Bronchial smooth muscle cell (primary cell): ENCODE results near the gene ACAN. TPM values are rescaled to one million over a fixed set of nuclear protein-coding genes. Genes with fewer than 3 reads are reported as not detected.

ENCODE experiments used
- total RNA-seq: library from RNA; depleted of rRNA; stranded (reverse); fragments of >200 nt; gene quantifications from 2 replicates; pipeline ENCODE4 v1.2.1, GENCODE V29; 2014

ACAN gene
- under 0.01 and 0.09 TPM in 2 replicates for total RNA-seq

DNA sequence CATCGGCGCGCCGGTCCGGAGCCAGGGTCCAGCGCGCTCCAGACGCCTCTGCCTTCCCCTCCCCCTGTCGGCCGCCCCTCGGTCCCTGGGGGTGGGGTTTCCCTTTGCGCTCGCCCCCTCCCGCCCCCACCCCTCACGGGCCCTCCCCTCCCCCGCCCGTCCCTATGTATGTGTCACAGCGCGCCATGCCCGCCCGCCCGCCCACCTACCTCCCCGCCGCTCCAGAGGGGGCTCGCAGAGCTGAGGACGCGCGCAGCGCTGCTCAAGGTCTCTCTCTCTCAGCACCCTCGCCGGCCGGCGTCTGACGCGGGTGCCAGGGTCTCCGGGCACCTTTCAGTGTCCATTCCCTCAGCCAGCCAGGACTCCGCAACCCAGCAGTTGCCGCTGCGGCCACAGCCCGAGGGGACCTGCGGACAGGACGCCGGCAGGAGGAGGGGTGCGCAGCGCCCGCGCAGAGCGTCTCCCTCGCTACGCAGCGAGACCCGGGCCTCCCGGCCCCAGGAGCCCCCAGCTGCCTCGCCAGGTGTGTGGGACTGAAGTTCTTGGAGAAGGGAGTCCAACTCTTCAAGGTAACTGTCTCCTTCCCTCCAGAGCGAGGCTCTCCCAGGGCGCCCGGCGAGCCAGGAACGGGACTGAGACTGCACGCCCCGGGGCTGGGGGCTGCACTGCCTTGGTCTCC lies at the start of gene ACAN:
ACAN (plus strand) TSS at position 196 of the 679 bp plus-strand sequence. CDS start 32,771 bp downstream, outside the sequence.

DNA sequence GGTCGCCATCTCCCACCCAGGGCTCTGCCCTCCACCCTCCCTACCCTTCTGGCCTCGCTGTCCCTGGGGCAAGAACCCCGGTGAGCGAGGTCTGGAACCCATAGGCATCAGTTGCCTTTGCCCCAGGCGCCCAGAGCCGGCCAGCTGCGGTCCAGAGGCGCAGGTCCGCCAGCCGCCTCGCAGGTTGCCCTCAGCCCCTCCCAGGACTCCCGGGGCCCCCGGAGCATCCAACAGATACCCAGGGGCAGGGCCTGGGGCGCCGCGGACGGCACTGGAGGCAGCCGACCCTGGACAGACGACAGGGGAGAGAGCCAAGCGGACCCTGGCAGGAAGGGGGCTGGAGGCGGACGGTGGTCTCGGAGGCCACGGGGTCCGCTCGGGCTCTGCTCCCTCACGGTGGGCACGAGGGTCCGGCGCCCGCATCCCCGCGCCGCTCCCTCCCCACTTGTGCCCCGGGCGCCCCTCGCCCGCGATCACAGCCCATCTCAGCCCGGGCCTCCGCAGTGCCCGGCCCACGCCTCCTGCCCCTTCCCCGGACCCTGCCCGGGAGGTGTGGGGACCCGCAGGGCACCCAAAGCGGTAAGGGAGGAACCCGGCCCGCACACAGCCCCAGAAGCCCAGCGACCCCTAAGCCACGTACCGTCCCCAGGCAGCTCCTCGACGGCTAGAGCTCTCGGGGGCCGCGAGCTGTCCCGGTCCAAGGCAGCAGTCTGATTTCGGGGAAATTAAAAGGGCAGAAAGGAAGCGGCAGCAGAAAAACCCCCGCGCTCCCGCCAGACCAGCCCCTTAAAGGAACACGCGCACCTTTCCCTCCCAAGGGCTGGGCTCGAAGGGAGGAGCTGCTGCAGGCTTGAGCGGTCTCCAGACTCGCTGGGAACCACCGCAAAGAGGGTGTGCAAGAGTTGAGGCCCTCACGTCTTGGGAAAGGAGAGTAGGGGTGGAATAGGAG lies 91.9 kb downstream of the ACAN start, which contains the start of gene HAPLN3:
HAPLN3 (minus strand) TSS at position 726 of the 949 bp plus-strand sequence. CDS start 8,246 bp downstream, outside the sequence.

DNA sequence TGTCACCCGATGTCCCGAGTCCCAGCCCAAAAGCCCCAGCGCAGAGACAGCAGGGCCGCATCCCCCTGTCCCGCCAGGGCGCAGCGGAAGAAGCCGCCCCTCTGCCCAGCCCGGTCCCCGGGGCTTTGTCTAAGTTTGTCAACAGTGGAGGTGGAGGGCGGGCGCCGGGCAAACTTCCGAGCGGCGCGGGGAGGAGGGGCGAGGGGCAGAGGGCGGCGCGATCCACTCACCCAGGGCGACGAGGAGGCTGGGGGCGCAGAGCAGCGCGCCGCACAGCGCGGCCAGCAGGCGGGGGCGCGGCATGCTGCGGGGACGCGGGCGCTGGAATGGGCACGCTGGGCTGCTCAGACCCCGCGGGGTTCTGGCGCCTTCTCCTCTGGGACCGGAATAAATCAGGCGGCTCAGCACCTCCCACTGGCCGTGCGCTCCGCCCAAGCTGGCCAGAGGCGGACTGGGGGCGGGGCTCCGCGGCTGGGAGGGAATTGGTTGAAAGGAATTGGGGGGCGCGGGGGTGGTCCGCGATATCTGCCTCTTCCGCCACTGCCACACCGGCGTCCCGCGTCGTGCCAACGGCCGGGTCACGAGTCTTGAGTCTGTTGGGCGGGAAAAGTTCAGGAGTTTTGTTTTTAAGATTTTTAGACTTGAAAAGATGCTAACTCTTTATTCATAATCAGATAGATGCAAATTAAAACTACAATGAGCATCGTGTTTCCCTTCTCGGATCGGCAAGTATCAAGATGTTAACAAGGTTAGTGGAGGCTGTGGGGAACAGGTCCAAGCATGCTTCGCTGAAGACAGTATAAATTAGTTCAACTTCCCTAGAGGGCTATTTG lies 110.0 kb downstream of the ACAN start, which contains the start of gene MFGE8:
MFGE8 (minus strand) TSS at position 363 of the 833 bp plus-strand sequence; CDS start at position 303, 60 bp downstream.

Other genes with a start within 250 kb of the ACAN start
- 41.1 and 49.4 TPM in 2 replicates for gene AEN, start 182.1 kb upstream of the ACAN start, total RNA-seq
- gene ISG20, start 164.4 kb upstream of the ACAN start, total RNA-seq, result 3.1 and 4.9 TPM in 2 replicates
- gene HAPLN3, start 92.1 kb downstream of the ACAN start, total RNA-seq, result 1.9 and 2.4 TPM in 2 replicates
- gene MFGE8, start 109.9 kb downstream of the ACAN start, total RNA-seq, result 67.0 and 70.6 TPM in 2 replicates